Activated CD8-positive, alpha-beta T cell treated with anti-CD3 and anti-CD28 coated beads, Interleukin-2, amount 10 ng/mL, durations not matched to agents 7 days and 5 days (primary cell): ENCODE measurements around the gene HIVEP2. TPM values are rescaled to one million over a fixed set of nuclear protein-coding genes. Genes with fewer than 3 reads are reported as not detected.

Experiments
- ATAC-seq: fragments of 150-1000 bp; cut with Tn5 transposase; one replicate; pipeline ENCODE4 v1.10.0; 2021; ENCODE audit warnings: moderate library complexity
- CTCF ChIA-PET: fragments of 350-600 bp; sonication (Branson Sonifier 250); formaldehyde crosslinking; loops from one replicate; lab custom pipeline; 2021; ENCODE audit warnings: antibody characterized with exemption; lab: Charles Lee
- POLR2A ChIA-PET: fragments of 350-600 bp; sonication (Branson Sonifier 250); formaldehyde crosslinking; loops from one replicate; lab custom pipeline; 2021; ENCODE audit warnings: antibody characterized with exemption; lab: Charles Lee
- DNase-seq: peaks from one replicate; pipeline ENCODE4 v3.0.0-alpha.2; 2020
- H3K27ac Mint-ChIP-seq: one replicate; pipeline ENCODE4 v1.8.0; 2021; ENCODE audit warnings: mild to moderate bottlenecking, mixed read lengths
- H3K27me3 Mint-ChIP-seq: one replicate; pipeline ENCODE4 v1.8.0; 2021; ENCODE audit warnings: low read depth, mixed read lengths
- H3K36me3 Mint-ChIP-seq: one replicate; pipeline ENCODE4 v1.8.0; 2021; ENCODE audit warnings: low read depth, mixed read lengths
- H3K4me1 Mint-ChIP-seq: one replicate; pipeline ENCODE4 v1.8.0; 2021; ENCODE audit warnings: low read depth, mixed read lengths
- H3K4me3 Mint-ChIP-seq: one replicate; pipeline ENCODE4 v1.8.0; 2021; ENCODE audit warnings: mild to moderate bottlenecking, mixed read lengths
- H3K9me3 Mint-ChIP-seq: one replicate; pipeline ENCODE4 v1.8.0; 2022; ENCODE audit warnings: mixed read lengths; ENCODE audit not compliant: insufficient read depth
- total RNA-seq, 2 experiments: library from RNA; stranded (reverse); gene quantifications; one replicate each; pipeline ENCODE4 v1.2.3, GENCODE V29; 2021

HIVEP2 gene
- total RNA-seq, 2 experiments from 2014 or later, result 22.8 to 23.1 TPM

GRCh38 chr6:142867988-142868812 lies 76.8 kb downstream of the HIVEP2 start:
- POLR2A ChIA-PET, result interaction anchor here (0.9 kb wide), 1 partner anchor 14 kb away, joined by 3 read pairs; no protein-coding TSS in a partner anchor
- no peaks in the 10 kb centered on the region for H3K27me3 Mint-ChIP-seq

GRCh38 chr6:142867355-142867801 lies 77.6 kb downstream of the HIVEP2 start:
- no peak overlapping the region for H3K27ac Mint-ChIP-seq
- no peak for DNase-seq
- ChIA-PET POLR2A (interaction anchor here (1.1 kb wide), 1 partner anchor 18 kb away, joined by 3 read pairs; no protein-coding TSS in a partner anchor), CTCF (interaction anchor here (0.7 to 1.8 kb wide), 3 partner anchors 10 to 559 kb away, joined by 3 to 6 read pairs (median 4); no protein-coding TSS in a partner anchor)
- ATAC-seq, result no peak
- H3K36me3 Mint-ChIP-seq, result peaks cover 7% of the 10 kb centered on the region
- no peaks in the 10 kb centered on the region for H3K9me3 Mint-ChIP-seq
- peaks cover 52% of the 10 kb centered on the region for H3K4me1 Mint-ChIP-seq
- no peaks in the 10 kb centered on the region for H3K27me3 Mint-ChIP-seq
- no peak overlapping the region for H3K4me3 Mint-ChIP-seq

More at GRCh38 chr6:142867988-142868812, 76.8 kb downstream of the HIVEP2 start:
- CTCF ChIA-PET, result interaction anchor here (0.7 to 1.8 kb wide), 4 partner anchors 10 to 558 kb away, joined by 3 to 6 read pairs (median 4); no protein-coding TSS in a partner anchor
- H3K27ac Mint-ChIP-seq, result peak overlapping the region; percentile 1
- ATAC-seq (no peak), DNase-seq (no peak)
- no peaks in the 10 kb centered on the region for H3K9me3 Mint-ChIP-seq
- H3K4me1 Mint-ChIP-seq, result peaks cover 60% of the 10 kb centered on the region
- peaks cover 7% of the 10 kb centered on the region for H3K36me3 Mint-ChIP-seq
- H3K4me3 Mint-ChIP-seq, result peak overlapping the region; percentile 30

GRCh38 chr6:142863981-142864380 lies 81.0 kb downstream of the HIVEP2 start:
- H3K27me3 Mint-ChIP-seq, result no peaks in the 10 kb centered on the region
- no peak overlapping the region for H3K4me3 Mint-ChIP-seq
- ChIA-PET POLR2A (no interaction called here), CTCF (interaction anchor here (1.8 kb wide), 1 partner anchor 9 kb away, joined by 4 read pairs; no protein-coding TSS in a partner anchor)
- no peak overlapping the region for H3K27ac Mint-ChIP-seq
- no peaks in the 10 kb centered on the region for H3K9me3 Mint-ChIP-seq
- no peak for ATAC-seq
- DNase-seq, result no peak
- H3K4me1 Mint-ChIP-seq, result peaks cover 40% of the 10 kb centered on the region
- peaks cover 12% of the 10 kb centered on the region for H3K36me3 Mint-ChIP-seq

DNA sequence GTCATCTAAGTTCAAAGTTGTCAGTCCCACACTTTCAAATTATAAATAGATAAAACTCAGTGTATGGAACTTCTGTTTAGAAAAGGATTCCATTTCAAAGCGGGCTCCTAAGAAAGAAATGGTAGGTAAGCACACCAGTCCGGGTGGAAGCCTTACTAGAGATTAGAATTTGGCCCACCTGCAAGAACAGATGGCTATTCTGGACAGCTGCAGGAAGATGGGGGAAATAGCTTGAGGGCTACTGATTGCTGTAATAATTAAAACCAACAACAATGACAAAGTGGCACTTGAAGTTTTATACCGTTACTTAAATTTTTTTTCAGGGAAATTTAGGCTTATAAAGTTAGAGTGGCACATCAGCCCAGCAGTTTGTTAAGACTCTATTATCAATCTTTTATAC lies 83.3 kb downstream of the HIVEP2 start:
- peaks cover 10% of the 10 kb centered on the region for H3K36me3 Mint-ChIP-seq
- no peak for ATAC-seq
- H3K4me3 Mint-ChIP-seq, result no peak overlapping the region
- no peak for DNase-seq
- peaks cover 42% of the 10 kb centered on the region for H3K4me1 Mint-ChIP-seq
- no peak overlapping the region for H3K27ac Mint-ChIP-seq
- ChIA-PET CTCF (interaction anchor here (0.6 to 1.5 kb wide), 2 partner anchors 12 to 1039 kb away, joined by 3 to 5 read pairs; no protein-coding TSS in a partner anchor), POLR2A (no interaction called here)
- H3K9me3 Mint-ChIP-seq, result no peaks in the 10 kb centered on the region
- H3K27me3 Mint-ChIP-seq, result no peaks in the 10 kb centered on the region

- Mint-ChIP-seq H3K27ac (peak overlapping the region; percentile 28), H3K4me3 (no peak overlapping the region), H3K27me3 (no peaks in the 10 kb centered on the region), H3K4me1 (peaks cover 48% of the 10 kb centered on the region), H3K9me3 (no peaks in the 10 kb centered on the region), H3K36me3 (peaks cover 10% of the 10 kb centered on the region)
- DNase-seq (no peak), ATAC-seq (no peak)
- ChIA-PET POLR2A (no interaction called here), CTCF (interaction anchor here (1.5 kb wide), 2 partner anchors 13 to 15 kb away, joined by 3 to 5 read pairs; no protein-coding TSS in a partner anchor)
These were observed 84.5 kb downstream of the HIVEP2 start for GRCh38 chr6:142860498-142860897.

GRCh38 chr6:142857796-142858555 lies 87.0 kb downstream of the HIVEP2 start:
- H3K9me3 Mint-ChIP-seq, result no peaks in the 10 kb centered on the region
- H3K4me3 Mint-ChIP-seq, result peak overlapping the region; percentile 73
- ATAC-seq, result peak; percentile 37
- peak; percentile 42 for DNase-seq
- ChIA-PET CTCF (interaction anchor here (0.8 to 2.4 kb wide), 6 partner anchors 15 to 166 kb away, joined by 3 to 9 read pairs (median 8); no protein-coding TSS in a partner anchor), POLR2A (interaction anchor here (0.6 to 5.1 kb wide), 15 partner anchors 9 to 93 kb away, joined by 3 to 39 read pairs (median 8); no protein-coding TSS in a partner anchor)
- H3K27me3 Mint-ChIP-seq, result no peaks in the 10 kb centered on the region
- peaks cover 73% of the 10 kb centered on the region for H3K4me1 Mint-ChIP-seq
- H3K27ac Mint-ChIP-seq, result peak overlapping the region; percentile 96
- H3K36me3 Mint-ChIP-seq, result peaks cover 21% of the 10 kb centered on the region

- no peaks in the 10 kb centered on the region for H3K9me3 Mint-ChIP-seq
- CTCF ChIA-PET, result interaction anchor here (0.7 to 2.7 kb wide), 13 partner anchors 10 to 165 kb away, joined by 3 to 10 read pairs (median 4); no protein-coding TSS in a partner anchor
- H3K27me3 Mint-ChIP-seq, result no peaks in the 10 kb centered on the region
- POLR2A ChIA-PET, result interaction anchor here (0.9 to 5.1 kb wide), 18 partner anchors 9 to 89 kb away, joined by 3 to 39 read pairs (median 6); partner anchors contain the start of gene HIVEP2
- H3K4me1 Mint-ChIP-seq, result peaks cover 79% of the 10 kb centered on the region
- DNase-seq, result peak; percentile 43
- peak overlapping the region; percentile 96 for H3K27ac Mint-ChIP-seq
- H3K4me3 Mint-ChIP-seq, result peak overlapping the region; percentile 73
- peaks cover 25% of the 10 kb centered on the region for H3K36me3 Mint-ChIP-seq
- peak; percentile 24 for ATAC-seq
These were observed 87.7 kb downstream of the HIVEP2 start for GRCh38 chr6:142857233-142857761.

- H3K36me3 Mint-ChIP-seq, result peaks cover 26% of the 10 kb centered on the region
- POLR2A ChIA-PET, result interaction anchor here (0.8 to 5.1 kb wide), 19 partner anchors 8 to 90 kb away, joined by 3 to 39 read pairs (median 5); partner anchors contain the start of gene HIVEP2
- H3K4me1 Mint-ChIP-seq, result peaks cover 83% of the 10 kb centered on the region
- H3K27ac Mint-ChIP-seq, result peak overlapping the region; percentile 96
- DNase-seq (peak; percentile 70), ATAC-seq (peak; percentile 55)
- H3K4me3 Mint-ChIP-seq, result peak overlapping the region; percentile 73
- H3K27me3 Mint-ChIP-seq, result no peaks in the 10 kb centered on the region
- no peaks in the 10 kb centered on the region for H3K9me3 Mint-ChIP-seq
- CTCF ChIA-PET, result interaction anchor here (0.7 to 4.8 kb wide), 16 partner anchors 9 to 164 kb away, joined by 3 to 25 read pairs (median 4); no protein-coding TSS in a partner anchor
These were observed 88.2 kb downstream of the HIVEP2 start for GRCh38 chr6:142856624-142857232.

DNA sequence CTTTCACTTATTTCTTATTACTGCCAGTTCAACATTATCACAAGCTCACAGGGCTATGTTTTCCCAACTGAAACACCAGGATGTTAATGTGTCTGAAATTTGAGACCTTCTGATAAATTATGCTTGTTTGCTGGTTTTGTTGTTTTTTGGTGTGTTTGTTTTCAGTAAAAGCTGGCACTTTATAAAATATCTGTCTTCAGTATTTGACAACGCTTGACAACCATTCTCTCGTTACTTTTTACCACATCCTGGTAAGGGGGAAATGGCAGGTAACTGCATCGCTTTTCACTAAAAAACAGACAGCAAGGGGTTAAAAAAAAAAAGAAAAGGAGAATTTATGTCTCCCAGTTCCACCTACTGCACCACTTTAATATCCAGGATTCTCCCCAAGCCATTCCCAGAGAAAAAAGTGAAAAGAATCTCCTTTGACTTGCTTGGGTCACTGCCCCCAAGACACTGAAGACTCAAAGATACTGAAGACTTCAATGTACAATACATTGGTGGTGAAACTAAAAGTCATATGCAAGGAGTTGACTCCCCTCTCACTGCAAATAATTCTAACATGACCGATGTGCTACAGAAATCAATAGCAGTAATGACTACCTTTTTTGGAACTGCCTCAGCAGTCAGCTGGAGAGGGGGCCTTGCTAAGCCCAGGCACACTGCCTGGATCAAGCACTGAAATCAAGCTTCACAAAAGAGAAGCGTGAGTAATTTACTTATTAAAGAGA lies 88.9 kb downstream of the HIVEP2 start:
- no peak for DNase-seq
- CTCF ChIA-PET, result interaction anchor here (0.8 to 4.8 kb wide), 7 partner anchors 9 to 91 kb away, joined by 3 to 25 read pairs (median 5); no protein-coding TSS in a partner anchor
- Mint-ChIP-seq H3K36me3 (peaks cover 26% of the 10 kb centered on the region), H3K4me3 (peak overlapping the region; percentile 73), H3K27me3 (no peaks in the 10 kb centered on the region), H3K4me1 (peaks cover 86% of the 10 kb centered on the region), H3K27ac (peak overlapping the region; percentile 96), H3K9me3 (no peaks in the 10 kb centered on the region)
- POLR2A ChIA-PET, result interaction anchor here (0.7 to 5.1 kb wide), 14 partner anchors 10 to 90 kb away, joined by 3 to 39 read pairs (median 4); partner anchors contain the start of gene HIVEP2
- peak; percentile 18 for ATAC-seq
